Measurements from ENCODE around the gene PACSIN2. TPM values are rescaled to one million over a fixed set of nuclear protein-coding genes. Genes with fewer than 3 reads are reported as not detected.

PACSIN2 gene
- total RNA-seq, 2 donors from 2014 or later = 191 to 219 TPM

GRCh38 chr22:42863349-42863961 lies 151.5 kb downstream of the PACSIN2 start:
- ATAC-seq = no peak
- intact Hi-C loops (cut with DNase I, micrococcal nuclease) = loop anchor here in 1 of 2 donors (10.0 kb wide), 1 partner anchor 171 kb away; no protein-coding TSS in a partner anchor
- no peak for DNase-seq

GRCh38 chr22:42862045-42862734 lies 152.8 kb downstream of the PACSIN2 start:
- no peak for ATAC-seq
- no peak for DNase-seq

GRCh38 chr22:42860968-42861367 lies 154.0 kb downstream of the PACSIN2 start:
- DNase-seq (no peak), ATAC-seq (no peak)
- intact Hi-C loops (cut with DNase I, micrococcal nuclease) = loop anchor here in 1 of 2 donors (10.0 kb wide), 1 partner anchor 174 kb away; no protein-coding TSS in a partner anchor

More at GRCh38 chr22:42862045-42862734, 152.8 kb downstream of the PACSIN2 start:
- intact Hi-C loops (cut with DNase I, micrococcal nuclease) = loop anchor here in 1 of 2 donors (10.0 kb wide), 1 partner anchor 173 kb away; no protein-coding TSS in a partner anchor

GRCh38 chr22:42857845-42858481 lies 157.0 kb downstream of the PACSIN2 start:
- no peak for ATAC-seq
- intact Hi-C loops (cut with DNase I, micrococcal nuclease) = no loop called here
- no peak for DNase-seq

- DNase-seq = peak; percentile 89 to 97
- ATAC-seq = peak; percentile 93
- intact Hi-C loops (cut with DNase I, micrococcal nuclease) = no loop called here
Observed at GRCh38 chr22:42856865-42857704, 157.9 kb downstream of the PACSIN2 start, which contains the start of gene ARFGAP3. ARFGAP3 (minus strand) TSS chr22:42857273; CDS start chr22:42857182, 91 bp downstream.

GRCh38 chr22:42856179-42856864 lies 158.6 kb downstream of the PACSIN2 start:
- ATAC-seq (peak; percentile 21), DNase-seq (peak; percentile 63 to 75)
- intact Hi-C loops (cut with DNase I, micrococcal nuclease) = no loop called here

- DNase-seq = no peak
Observed at GRCh38 chr22:42855721-42856120, 159.2 kb downstream of the PACSIN2 start.

GRCh38 chr22:42855211-42855610 lies 159.7 kb downstream of the PACSIN2 start:
- intact Hi-C loops (cut with DNase I, micrococcal nuclease) = no loop called here
- DNase-seq (no peak), ATAC-seq (no peak)

More at GRCh38 chr22:42855721-42856120, 159.2 kb downstream of the PACSIN2 start:
- intact Hi-C loops (cut with DNase I, micrococcal nuclease) = no loop called here
- no peak for ATAC-seq

- DNase-seq = no peak
- ATAC-seq = peak; percentile 42
- intact Hi-C loops (cut with DNase I, micrococcal nuclease) = no loop called here
Observed at GRCh38 chr22:42848941-42849550, 165.9 kb downstream of the PACSIN2 start.

- DNase-seq = no peak
- no peak for ATAC-seq
- intact Hi-C loops (cut with DNase I, micrococcal nuclease) = no loop called here
Observed at GRCh38 chr22:42847110-42847509, 167.8 kb downstream of the PACSIN2 start.

- DNase-seq = peak in 1 of 2 donors; percentile 38
- intact Hi-C loops (cut with DNase I, micrococcal nuclease) = no loop called here
- ATAC-seq = peak; percentile 80
Observed at GRCh38 chr22:42844756-42845155, 170.2 kb downstream of the PACSIN2 start.

GRCh38 chr22:42842658-42843370 lies 172.1 kb downstream of the PACSIN2 start:
- peak in 1 of 2 donors; percentile 38 for DNase-seq
- peak; percentile 62 for ATAC-seq
- intact Hi-C loops (cut with DNase I, micrococcal nuclease) = no loop called here

- no peak for ATAC-seq
- intact Hi-C loops (cut with DNase I, micrococcal nuclease) = no loop called here
Observed at GRCh38 chr22:42841444-42841843, 173.5 kb downstream of the PACSIN2 start.

GRCh38 chr22:42837556-42837955 lies 177.4 kb downstream of the PACSIN2 start:
- ATAC-seq (no peak), DNase-seq (no peak)
- intact Hi-C loops (cut with DNase I, micrococcal nuclease) = no loop called here

More at GRCh38 chr22:42841444-42841843, 173.5 kb downstream of the PACSIN2 start:
- DNase-seq = no peak

GRCh38 chr22:42836026-42836425 lies 178.9 kb downstream of the PACSIN2 start:
- ATAC-seq (no peak), DNase-seq (no peak)
- intact Hi-C loops (cut with DNase I, micrococcal nuclease) = no loop called here

GRCh38 chr22:42834177-42834949 lies 180.6 kb downstream of the PACSIN2 start:
- no peak for ATAC-seq
- intact Hi-C loops (cut with DNase I, micrococcal nuclease) = no loop called here
- no peak for DNase-seq

All from left colon (tissue), 2 donors.